ENCODE data around the gene ZNF487. TPM values are rescaled to one million over a fixed set of nuclear protein-coding genes. Genes with fewer than 3 reads are reported as not detected.

Gene ZNF487
- total and polyA plus RNA-seq, 2 of the 13 experiments (the other 11 are each of a cell fraction or from before 2014, with no cell fraction given) = 7.4 to 8.8 TPM

- TF ChIP-seq, protein P1, sequence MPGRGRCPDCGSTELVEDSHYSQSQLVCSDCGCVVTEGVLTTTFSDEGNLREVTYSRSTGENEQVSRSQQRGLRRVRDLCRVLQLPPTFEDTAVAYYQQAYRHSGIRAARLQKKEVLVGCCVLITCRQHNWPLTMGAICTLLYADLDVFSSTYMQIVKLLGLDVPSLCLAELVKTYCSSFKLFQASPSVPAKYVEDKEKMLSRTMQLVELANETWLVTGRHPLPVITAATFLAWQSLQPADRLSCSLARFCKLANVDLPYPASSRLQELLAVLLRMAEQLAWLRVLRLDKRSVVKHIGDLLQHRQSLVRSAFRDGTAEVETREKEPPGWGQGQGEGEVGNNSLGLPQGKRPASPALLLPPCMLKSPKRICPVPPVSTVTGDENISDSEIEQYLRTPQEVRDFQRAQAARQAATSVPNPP (CRISPR knock-in tag; IDR thresholded peaks at IDR 0.05) = peak; percentile 65
- no peak for TF ChIP-seq ZNF10 (CRISPR knock-in tag; IDR thresholded peaks at IDR 0.05; ENCODE audit: borderline replicate concordance, low read depth)
- TF ChIP-seq ZNF746 (CRISPR knock-in tag; IDR thresholded peaks at IDR 0.05) = peak; percentile 58; the same call in 1 of the 2 replicates
- TF ChIP-seq ZNF546 (CRISPR knock-in tag; conservative IDR thresholded peaks at IDR 0.05) = peak; percentile 96
- no peak for TF ChIP-seq U2AF2 (IDR thresholded peaks at IDR 0.05; ENCODE audit: low read depth, low read length)
- no peak for TF ChIP-seq SETDB1 (CRISPR knock-in tag; IDR thresholded peaks at IDR 0.05; ENCODE audit: borderline replicate concordance)
- TF ChIP-seq TP53 (CRISPR knock-in tag; conservative IDR thresholded peaks at IDR 0.05) = no peak
- no peak for TF ChIP-seq ZNF24 (IDR thresholded peaks at IDR 0.05)
- TF ChIP-seq TAF1 (CRISPR knock-in tag; IDR thresholded peaks at IDR 0.05) = peak; percentile 81
- TF ChIP-seq, protein P2, sequence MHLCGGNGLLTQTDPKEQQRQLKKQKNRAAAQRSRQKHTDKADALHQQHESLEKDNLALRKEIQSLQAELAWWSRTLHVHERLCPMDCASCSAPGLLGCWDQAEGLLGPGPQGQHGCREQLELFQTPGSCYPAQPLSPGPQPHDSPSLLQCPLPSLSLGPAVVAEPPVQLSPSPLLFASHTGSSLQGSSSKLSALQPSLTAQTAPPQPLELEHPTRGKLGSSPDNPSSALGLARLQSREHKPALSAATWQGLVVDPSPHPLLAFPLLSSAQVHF (CRISPR knock-in tag; IDR thresholded peaks at IDR 0.05) = peak; percentile 77
- TF ChIP-seq, protein P3, sequence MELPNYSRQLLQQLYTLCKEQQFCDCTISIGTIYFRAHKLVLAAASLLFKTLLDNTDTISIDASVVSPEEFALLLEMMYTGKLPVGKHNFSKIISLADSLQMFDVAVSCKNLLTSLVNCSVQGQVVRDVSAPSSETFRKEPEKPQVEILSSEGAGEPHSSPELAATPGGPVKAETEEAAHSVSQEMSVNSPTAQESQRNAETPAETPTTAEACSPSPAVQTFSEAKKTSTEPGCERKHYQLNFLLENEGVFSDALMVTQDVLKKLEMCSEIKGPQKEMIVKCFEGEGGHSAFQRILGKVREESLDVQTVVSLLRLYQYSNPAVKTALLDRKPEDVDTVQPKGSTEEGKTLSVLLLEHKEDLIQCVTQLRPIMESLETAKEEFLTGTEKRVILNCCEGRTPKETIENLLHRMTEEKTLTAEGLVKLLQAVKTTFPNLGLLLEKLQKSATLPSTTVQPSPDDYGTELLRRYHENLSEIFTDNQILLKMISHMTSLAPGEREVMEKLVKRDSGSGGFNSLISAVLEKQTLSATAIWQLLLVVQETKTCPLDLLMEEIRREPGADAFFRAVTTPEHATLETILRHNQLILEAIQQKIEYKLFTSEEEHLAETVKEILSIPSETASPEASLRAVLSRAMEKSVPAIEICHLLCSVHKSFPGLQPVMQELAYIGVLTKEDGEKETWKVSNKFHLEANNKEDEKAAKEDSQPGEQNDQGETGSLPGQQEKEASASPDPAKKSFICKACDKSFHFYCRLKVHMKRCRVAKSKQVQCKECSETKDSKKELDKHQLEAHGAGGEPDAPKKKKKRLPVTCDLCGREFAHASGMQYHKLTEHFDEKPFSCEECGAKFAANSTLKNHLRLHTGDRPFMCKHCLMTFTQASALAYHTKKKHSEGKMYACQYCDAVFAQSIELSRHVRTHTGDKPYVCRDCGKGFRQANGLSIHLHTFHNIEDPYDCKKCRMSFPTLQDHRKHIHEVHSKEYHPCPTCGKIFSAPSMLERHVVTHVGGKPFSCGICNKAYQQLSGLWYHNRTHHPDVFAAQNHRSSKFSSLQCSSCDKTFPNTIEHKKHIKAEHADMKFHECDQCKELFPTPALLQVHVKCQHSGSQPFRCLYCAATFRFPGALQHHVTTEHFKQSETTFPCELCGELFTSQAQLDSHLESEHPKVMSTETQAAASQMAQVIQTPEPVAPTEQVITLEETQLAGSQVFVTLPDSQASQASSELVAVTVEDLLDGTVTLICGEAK (IDR thresholded peaks at IDR 0.05) = no peak
- TF ChIP-seq, protein P3 (CRISPR knock-in tag; IDR thresholded peaks at IDR 0.05) = peak; percentile 85
- TF ChIP-seq ZNF253 (CRISPR knock-in tag; IDR thresholded peaks at IDR 0.05; ENCODE audit: borderline replicate concordance) = no peak
- TF ChIP-seq NFYC (CRISPR knock-in tag; IDR thresholded peaks at IDR 0.05) = peak; percentile 43
- TF ChIP-seq, protein P4, sequence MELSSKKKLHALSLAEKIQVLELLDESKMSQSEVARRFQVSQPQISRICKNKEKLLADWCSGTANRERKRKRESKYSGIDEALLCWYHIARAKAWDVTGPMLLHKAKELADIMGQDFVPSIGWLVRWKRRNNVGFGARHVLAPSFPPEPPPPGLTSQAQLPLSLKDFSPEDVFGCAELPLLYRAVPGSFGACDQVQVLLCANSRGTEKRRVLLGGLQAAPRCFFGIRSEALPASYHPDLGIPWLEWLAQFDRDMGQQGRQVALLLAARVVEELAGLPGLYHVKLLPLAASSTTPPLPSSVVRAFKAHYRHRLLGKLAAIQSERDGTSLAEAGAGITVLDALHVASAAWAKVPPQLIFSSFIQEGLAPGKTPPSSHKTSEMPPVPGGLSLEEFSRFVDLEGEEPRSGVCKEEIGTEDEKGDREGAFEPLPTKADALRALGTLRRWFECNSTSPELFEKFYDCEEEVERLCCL (CRISPR knock-in tag; IDR thresholded peaks at IDR 0.05; ENCODE audit: borderline replicate concordance) = peak; percentile 97; the same call in 1 of the 2 replicates
- TF ChIP-seq MXD4 (CRISPR knock-in tag; IDR thresholded peaks at IDR 0.05) = peak; percentile 66; the same call in 1 of the 2 replicates
- TF ChIP-seq BRD4 (CRISPR knock-in tag; IDR thresholded peaks at IDR 0.05) = peak; percentile 80; the same call in 1 of the 2 replicates
These were observed 28.1 kb upstream of the ZNF487 start, which contains the start of gene HNRNPF (continued) for GRCh38 chr10:43408710-43409384.

All from HepG2 (cell line).